ENCODE measurements around the gene ZNF862. TPM values are rescaled to one million over a fixed set of nuclear protein-coding genes. Genes with fewer than 3 reads are reported as not detected.

Gene ZNF862
- total RNA-seq = 10 to 100 TPM; 84.2 to 88.6 TPM
- 10 to 100 TPM in 1 of 2 donors, 1 to 10 TPM in 1; 9.8 to 10.5 TPM for polyA plus RNA-seq

- peak within 1 kb of the TSS; percentile 88 to 97 (median 94) for H3K27ac Mint-ChIP-seq
- H3K36me3 ChIP-seq (ENCODE audit: insufficient read depth, low read length) = no peaks in the 10 kb centered on the region
- H3K27me3 Mint-ChIP-seq = peaks cover 5 to 10% of the 10 kb centered on the region in 2 donors
- H3K4me1 Mint-ChIP-seq = peaks cover 24 to 44% (median 39%) of the 10 kb centered on the region in 4 donors
- no peaks in the 10 kb centered on the region for H3K9me3 ChIP-seq (ENCODE audit: control insufficient read depth in 1 of 2, low read length in 2 of 2)
- intact Hi-C loops (cut with micrococcal nuclease) = loop anchor here (1.0 to 2.0 kb wide), 6 partner anchors 16 to 1389 kb away; partner anchors contain the start of genes ABCF2, ATP6V0E2 and ZNF467
- peak; percentile 93 to 96 (median 95) for DNase-seq
- POLR2A ChIA-PET (ENCODE audit: partially characterized antibody) = interaction anchor here (1.0 to 4.8 kb wide), 10 partner anchors 11 to 65 kb away, joined by 3 to 166 read pairs (median 10); partner anchors contain the start of genes ATP6V0E2 and ZNF467
- no peaks in the 10 kb centered on the region for H3K27me3 ChIP-seq (ENCODE audit: insufficient read depth, low read length)
- H3K9me3 Mint-ChIP-seq = no peaks in the 10 kb centered on the region
- H3K36me3 Mint-ChIP-seq = peaks cover 0 to 7% of the 10 kb centered on the region in 2 donors
- CTCF ChIA-PET (ENCODE audit: partially characterized antibody) = interaction anchor here (0.9 to 3.0 kb wide), 6 partner anchors 11 to 45 kb away, joined by 3 to 31 read pairs (median 8); partner anchors contain the start of gene ATP6V0E2
- peak within 1 kb of the TSS; percentile 21 to 79 for H3K4me3 ChIP-seq (ENCODE audit: low read length in 2 of 2)
- H3K4me1 ChIP-seq (ENCODE audit: insufficient read depth, low read length) = peaks cover 16% of the 10 kb centered on the region
- peak within 1 kb of the TSS; percentile 91 to 97 (median 94) for H3K4me3 Mint-ChIP-seq
- H3K27ac ChIP-seq (ENCODE audit: low read depth, low read length) = peak within 1 kb of the TSS; percentile 69
Measured at GRCh38 chr7:149838224-149838991, at the start of gene ZNF862. ZNF862 (plus strand) TSS chr7:149838375; CDS start chr7:149838612, 237 bp downstream.

GRCh38 chr7:149789101-149789500 lies 49.1 kb upstream of the ZNF862 start:
- Mint-ChIP-seq H3K4me3 (no peak overlapping the region), H3K36me3 (no peaks in the 10 kb centered on the region), H3K27me3 (peaks cover 10 to 12% of the 10 kb centered on the region in 2 donors), H3K9me3 (no peaks in the 10 kb centered on the region), H3K4me1 (peaks cover 0 to 12% (median 2%) of the 10 kb centered on the region in 4 donors), H3K27ac (peak overlapping the region in 1 of 7 donors; percentile 11)
- CTCF ChIA-PET (ENCODE audit: partially characterized antibody) = interaction anchor here (1.4 kb wide), 1 partner anchor 18 kb away, joined by 3 read pairs; no protein-coding TSS in a partner anchor
- Histone ChIP-seq H3K36me3 (ENCODE audit: insufficient read depth, low read length) (no peaks in the 10 kb centered on the region), H3K4me3 (ENCODE audit: low read length in 2 of 2) (no peak overlapping the region), H3K9me3 (ENCODE audit: control insufficient read depth in 1 of 2, low read length in 2 of 2) (no peaks in the 10 kb centered on the region), H3K27ac (ENCODE audit: low read depth, low read length) (no peak overlapping the region), H3K4me1 (ENCODE audit: insufficient read depth, low read length) (no peaks in the 10 kb centered on the region), H3K27me3 (ENCODE audit: insufficient read depth, low read length) (no peaks in the 10 kb centered on the region)
- DNase-seq = no peak
- intact Hi-C loops (cut with micrococcal nuclease) = no loop called here
- POLR2A ChIA-PET (ENCODE audit: partially characterized antibody) = no interaction called here

GRCh38 chr7:149790146-149790548 lies 48.0 kb upstream of the ZNF862 start:
- Mint-ChIP-seq H3K27me3 (peaks cover 12 to 13% of the 10 kb centered on the region in 2 donors), H3K27ac (no peak overlapping the region), H3K4me3 (no peak overlapping the region), H3K36me3 (no peaks in the 10 kb centered on the region), H3K9me3 (no peaks in the 10 kb centered on the region), H3K4me1 (peaks cover 0 to 12% (median 2%) of the 10 kb centered on the region in 4 donors)
- intact Hi-C loops (cut with micrococcal nuclease) = no loop called here
- DNase-seq = peak in 3 of 5 donors; percentile 16 to 22 (median 20)
- Histone ChIP-seq H3K27ac (ENCODE audit: low read depth, low read length) (no peak overlapping the region), H3K4me1 (ENCODE audit: insufficient read depth, low read length) (no peaks in the 10 kb centered on the region), H3K36me3 (ENCODE audit: insufficient read depth, low read length) (no peaks in the 10 kb centered on the region), H3K27me3 (ENCODE audit: insufficient read depth, low read length) (no peaks in the 10 kb centered on the region), H3K4me3 (ENCODE audit: low read length in 2 of 2) (no peak overlapping the region), H3K9me3 (ENCODE audit: control insufficient read depth in 1 of 2, low read length in 2 of 2) (no peaks in the 10 kb centered on the region)
- CTCF ChIA-PET (ENCODE audit: partially characterized antibody) = interaction anchor here (0.7 to 1.4 kb wide), 3 partner anchors 11 to 106 kb away, joined by 3 to 4 read pairs (median 3); no protein-coding TSS in a partner anchor
- POLR2A ChIA-PET (ENCODE audit: partially characterized antibody) = no interaction called here

- H3K4me1 Mint-ChIP-seq = peaks cover 0 to 12% (median 2%) of the 10 kb centered on the region in 4 donors
- no peaks in the 10 kb centered on the region for H3K36me3 ChIP-seq (ENCODE audit: insufficient read depth, low read length)
- no peak overlapping the region for H3K27ac Mint-ChIP-seq
- DNase-seq = no peak
- no peaks in the 10 kb centered on the region for H3K9me3 ChIP-seq (ENCODE audit: control insufficient read depth in 1 of 2, low read length in 2 of 2)
- no peaks in the 10 kb centered on the region for H3K9me3 Mint-ChIP-seq
- no peaks in the 10 kb centered on the region for H3K36me3 Mint-ChIP-seq
- CTCF ChIA-PET (ENCODE audit: partially characterized antibody) = interaction anchor here (0.7 to 1.2 kb wide), 2 partner anchors 10 to 107 kb away, joined by 3 to 4 read pairs; no protein-coding TSS in a partner anchor
- no peak overlapping the region for H3K4me3 Mint-ChIP-seq
- intact Hi-C loops (cut with micrococcal nuclease) = no loop called here
- peaks cover 12 to 13% of the 10 kb centered on the region in 2 donors for H3K27me3 Mint-ChIP-seq
- no peak overlapping the region for H3K4me3 ChIP-seq (ENCODE audit: low read length in 2 of 2)
- no peaks in the 10 kb centered on the region for H3K27me3 ChIP-seq (ENCODE audit: insufficient read depth, low read length)
- H3K27ac ChIP-seq (ENCODE audit: low read depth, low read length) = no peak overlapping the region
- POLR2A ChIA-PET (ENCODE audit: partially characterized antibody) = no interaction called here
- no peaks in the 10 kb centered on the region for H3K4me1 ChIP-seq (ENCODE audit: insufficient read depth, low read length)
Measured at GRCh38 chr7:149790754-149791360, 47.3 kb upstream of the ZNF862 start.

GRCh38 chr7:149791411-149792219 lies 46.6 kb upstream of the ZNF862 start:
- H3K9me3 ChIP-seq (ENCODE audit: control insufficient read depth in 1 of 2, low read length in 2 of 2) = no peaks in the 10 kb centered on the region
- intact Hi-C loops (cut with micrococcal nuclease) = no loop called here
- Mint-ChIP-seq H3K4me3 (no peak overlapping the region), H3K36me3 (no peaks in the 10 kb centered on the region), H3K9me3 (no peaks in the 10 kb centered on the region), H3K27ac (no peak overlapping the region), H3K27me3 (peaks cover 12 to 13% of the 10 kb centered on the region in 2 donors), H3K4me1 (peaks cover 0 to 12% (median 2%) of the 10 kb centered on the region in 4 donors)
- no peaks in the 10 kb centered on the region for H3K36me3 ChIP-seq (ENCODE audit: insufficient read depth, low read length)
- ChIA-PET CTCF (ENCODE audit: partially characterized antibody) (no interaction called here), POLR2A (ENCODE audit: partially characterized antibody) (no interaction called here)
- H3K4me1 ChIP-seq (ENCODE audit: insufficient read depth, low read length) = no peaks in the 10 kb centered on the region
- DNase-seq = no peak
- no peak overlapping the region for H3K27ac ChIP-seq (ENCODE audit: low read depth, low read length)
- no peaks in the 10 kb centered on the region for H3K27me3 ChIP-seq (ENCODE audit: insufficient read depth, low read length)
- no peak overlapping the region for H3K4me3 ChIP-seq (ENCODE audit: low read length in 2 of 2)

- H3K36me3 Mint-ChIP-seq = no peaks in the 10 kb centered on the region
- intact Hi-C loops (cut with micrococcal nuclease) = no loop called here
- H3K27me3 Mint-ChIP-seq = peaks cover 12 to 13% of the 10 kb centered on the region in 2 donors
- DNase-seq = no peak
- Histone ChIP-seq H3K4me3 (ENCODE audit: low read length in 2 of 2) (no peak overlapping the region), H3K4me1 (ENCODE audit: insufficient read depth, low read length) (no peaks in the 10 kb centered on the region), H3K9me3 (ENCODE audit: control insufficient read depth in 1 of 2, low read length in 2 of 2) (no peaks in the 10 kb centered on the region), H3K27me3 (ENCODE audit: insufficient read depth, low read length) (no peaks in the 10 kb centered on the region), H3K36me3 (ENCODE audit: insufficient read depth, low read length) (no peaks in the 10 kb centered on the region), H3K27ac (ENCODE audit: low read depth, low read length) (no peak overlapping the region)
- ChIA-PET POLR2A (ENCODE audit: partially characterized antibody) (no interaction called here), CTCF (ENCODE audit: partially characterized antibody) (no interaction called here)
- H3K4me3 Mint-ChIP-seq = no peak overlapping the region
- H3K4me1 Mint-ChIP-seq = peaks cover 0 to 12% (median 2%) of the 10 kb centered on the region in 4 donors
- H3K9me3 Mint-ChIP-seq = no peaks in the 10 kb centered on the region
- H3K27ac Mint-ChIP-seq = no peak overlapping the region
Measured at GRCh38 chr7:149792220-149792595, 46.0 kb upstream of the ZNF862 start.

Measured in CD4-positive, alpha-beta memory T cell (primary cell).